HG02798 (cell line): ENCODE measurements around the gene CHKA.

ENCODE experiments used
- ATAC-seq: cut with Tn5 transposase; IDR thresholded peaks from one replicate; pipeline ENCODE4 v1.9.1; 2021; ENCODE audit warnings: mild to moderate bottlenecking; ENCODE audit not compliant: unreplicated experiment, poor library complexity

The CHKA gene

DNA sequence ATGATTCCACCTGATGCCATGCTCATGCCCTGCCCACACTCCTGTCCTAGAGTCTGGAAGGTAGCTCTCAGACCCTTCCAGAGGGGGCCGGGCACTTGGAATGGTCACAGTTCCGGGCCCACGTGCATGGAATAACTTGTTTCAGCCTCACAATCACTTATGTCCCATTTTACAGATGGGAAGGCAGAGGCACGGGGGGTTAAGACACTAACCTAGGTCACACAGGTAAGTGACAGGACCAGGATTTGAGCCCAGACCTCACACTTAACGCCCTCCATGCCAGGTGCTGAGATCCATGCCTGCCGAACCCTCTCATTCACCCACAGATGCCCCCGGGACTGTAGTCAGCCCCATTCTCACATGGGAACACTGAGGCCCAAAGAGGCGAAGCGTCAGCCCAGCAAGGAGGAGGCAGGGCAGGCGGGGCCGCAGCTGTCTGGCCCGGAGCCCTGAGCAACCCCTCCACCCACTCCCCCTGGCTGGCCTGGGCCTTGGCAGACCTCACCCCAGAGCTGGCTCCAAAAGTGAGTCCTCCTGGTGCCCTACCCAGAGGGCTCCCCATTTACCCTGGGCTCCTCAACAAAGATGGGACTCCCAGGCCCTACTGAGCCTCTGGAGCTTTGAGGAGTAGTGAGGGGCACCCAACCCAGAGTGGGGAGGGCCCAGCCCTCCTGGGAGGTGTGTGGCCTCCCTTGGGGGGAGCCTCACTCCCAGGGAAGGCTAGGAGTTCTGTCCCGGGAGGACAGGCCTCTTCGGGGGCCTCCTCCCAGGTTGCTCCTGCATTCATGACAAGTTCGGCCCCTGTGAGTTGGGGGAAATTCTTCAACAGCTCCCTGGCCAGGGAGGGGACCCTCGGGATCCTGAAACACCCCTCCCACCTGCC, 113.4 kb downstream of the CHKA start:
- ATAC-seq: no peak

DNA sequence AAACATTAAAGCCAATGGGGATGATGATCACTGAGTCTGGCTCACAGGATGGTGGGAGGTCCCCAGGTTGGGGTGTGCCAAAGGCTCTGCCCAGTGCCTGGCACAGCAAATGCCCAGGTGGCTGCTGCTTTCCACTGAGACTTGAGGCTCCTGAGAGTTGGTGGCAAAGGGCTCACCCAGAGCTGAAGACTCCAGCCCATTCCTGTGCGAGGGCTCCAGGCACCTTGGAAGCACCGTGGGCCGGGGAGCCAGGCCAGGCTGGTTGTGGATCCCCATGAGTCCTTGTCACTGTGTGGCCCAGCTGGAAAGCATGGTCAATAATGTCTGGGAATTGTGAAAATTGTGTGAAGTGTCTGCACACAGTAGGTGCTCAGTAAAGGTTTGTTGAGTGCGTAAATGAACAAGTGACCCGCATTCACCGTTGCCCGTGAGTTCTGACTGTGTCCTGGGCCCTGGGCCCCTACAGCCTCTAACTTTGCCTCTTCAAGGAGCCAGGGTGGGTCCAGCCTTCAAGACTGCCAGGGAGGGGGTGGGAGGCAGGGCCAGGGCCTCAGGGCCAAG, 114.5 kb downstream of the CHKA start:
- no peak for ATAC-seq

DNA sequence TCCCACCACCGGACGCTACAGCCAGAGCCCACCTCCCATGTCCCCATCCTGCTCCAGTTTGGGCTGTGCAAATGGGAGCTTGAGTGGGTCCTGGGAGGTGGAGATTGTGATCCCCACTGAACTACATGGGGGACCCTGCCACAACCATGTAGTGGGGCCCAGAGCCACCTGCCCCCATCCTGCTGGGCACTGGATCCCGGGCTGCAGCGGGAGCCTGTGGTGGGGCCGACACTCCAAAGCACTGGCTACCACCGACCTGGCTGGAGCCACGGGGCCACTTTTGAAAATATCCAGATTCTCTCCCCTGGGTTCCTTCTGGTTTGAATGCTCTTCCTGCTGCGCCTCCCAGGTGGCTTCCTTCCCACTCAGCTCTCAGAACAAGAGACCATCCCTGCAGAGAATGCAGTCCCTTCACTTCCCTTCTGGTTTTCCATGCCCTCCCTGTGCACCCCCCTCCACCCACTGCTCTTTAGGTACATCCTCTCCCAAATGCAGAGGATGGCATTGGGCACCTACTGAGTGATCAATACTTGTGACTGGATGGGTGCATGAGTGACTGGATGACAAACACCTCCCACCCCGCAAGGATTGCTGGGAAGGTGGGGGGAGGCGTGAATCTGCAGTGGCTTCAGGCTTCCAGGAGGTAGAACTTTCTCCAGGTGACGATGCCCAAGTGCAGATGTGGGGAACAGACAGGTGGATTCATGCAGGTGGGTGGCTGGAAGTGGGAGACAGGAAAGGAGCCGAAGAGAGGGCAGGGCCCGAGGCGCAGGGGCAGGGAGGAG, 116.4 kb downstream of the CHKA start:
- ATAC-seq: no peak

DNA sequence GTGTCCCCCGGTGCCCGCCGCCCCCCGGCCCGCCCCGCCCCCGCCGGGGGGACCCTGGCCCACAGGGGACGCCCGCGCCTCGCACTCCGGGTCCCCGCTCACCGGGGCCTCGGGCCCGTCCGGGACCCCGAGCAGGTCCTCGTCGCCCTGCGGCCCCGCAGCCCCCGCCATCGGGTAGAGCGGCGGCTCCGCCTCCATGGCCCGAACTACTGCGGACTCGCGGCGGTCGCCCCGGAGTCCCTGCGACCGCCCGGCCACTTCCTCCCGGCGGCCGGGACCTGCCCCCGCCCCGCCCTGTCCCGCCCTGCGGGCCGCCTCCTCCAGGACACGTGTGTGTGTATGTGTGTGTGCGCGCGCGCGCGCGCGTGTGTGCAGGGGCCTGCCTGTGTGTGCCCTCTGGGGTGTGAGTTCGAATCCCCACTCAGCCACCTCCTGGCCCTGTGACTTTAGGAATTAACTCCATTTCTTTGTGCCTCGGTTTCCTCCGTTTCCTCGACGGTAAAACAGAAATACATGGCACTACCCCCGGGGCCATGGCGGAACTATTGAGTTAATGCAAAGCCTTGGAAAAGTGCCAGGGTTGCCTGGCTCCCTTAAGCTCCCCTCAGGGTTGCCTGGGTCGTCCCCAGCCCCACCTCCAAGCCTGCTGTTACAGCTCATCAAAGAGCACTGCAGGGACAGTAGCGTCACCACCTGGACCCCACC, 117.2 kb downstream of the CHKA start, which contains the start of gene UNC93B1:
Gene UNC93B1 (minus strand): TSS at position 252 of the 705 bp plus-strand sequence. CDS start 54 bp downstream, at position 198.
- peak; percentile 72 for ATAC-seq

DNA sequence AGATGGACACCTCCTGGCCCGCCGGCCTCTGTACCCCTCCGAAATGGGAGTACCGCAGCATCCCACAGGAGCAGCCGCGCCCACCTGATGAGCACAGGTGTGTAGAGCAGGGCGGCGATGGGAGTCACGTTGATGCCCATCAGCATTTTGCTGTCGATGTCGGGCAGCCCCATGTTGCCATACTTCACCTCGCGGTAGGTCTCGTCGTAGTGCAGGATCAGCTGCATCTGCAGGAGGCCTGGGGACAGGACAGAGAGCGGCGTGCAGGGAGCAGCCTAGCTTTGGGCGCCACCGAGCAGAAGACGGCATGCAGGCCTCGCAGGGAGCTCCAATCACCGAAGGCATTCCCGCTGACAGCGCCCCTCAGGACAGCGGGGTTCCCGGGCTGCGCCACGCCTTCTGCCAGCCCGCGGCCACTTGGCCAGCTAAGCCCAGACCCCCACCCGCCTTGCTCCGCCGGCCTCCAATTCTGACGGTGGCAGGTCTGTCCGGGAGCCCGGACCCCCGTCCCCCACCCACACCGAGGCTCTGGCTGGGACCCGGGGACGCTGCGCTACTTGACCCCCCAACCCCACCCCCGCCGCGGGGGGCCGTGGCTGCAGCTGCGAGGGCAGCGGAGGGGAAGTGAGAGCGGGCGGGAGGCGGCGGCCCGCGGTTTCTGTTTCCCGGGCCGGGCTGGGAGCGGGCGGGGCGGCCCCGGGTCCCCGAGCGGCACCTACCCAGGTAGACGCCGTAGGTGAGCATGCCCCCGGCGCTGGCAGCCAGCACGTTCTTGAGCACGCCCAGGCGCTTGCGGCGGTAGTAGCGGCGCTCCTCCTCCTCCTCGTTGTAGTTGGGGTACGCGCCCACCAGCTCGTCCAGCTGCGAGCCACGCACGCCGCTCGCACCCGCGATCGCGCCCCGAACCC, 118.0 kb downstream of the CHKA start:
- peak; percentile 35 for ATAC-seq
